ENCODE results near the gene ANKRD11.
"Not testable (repeated sequence)": the region's sequence is repeated elsewhere in the genome, so short reads cannot be mapped to it uniquely, and the experiment has no call there.

ANKRD11 gene

DNA sequence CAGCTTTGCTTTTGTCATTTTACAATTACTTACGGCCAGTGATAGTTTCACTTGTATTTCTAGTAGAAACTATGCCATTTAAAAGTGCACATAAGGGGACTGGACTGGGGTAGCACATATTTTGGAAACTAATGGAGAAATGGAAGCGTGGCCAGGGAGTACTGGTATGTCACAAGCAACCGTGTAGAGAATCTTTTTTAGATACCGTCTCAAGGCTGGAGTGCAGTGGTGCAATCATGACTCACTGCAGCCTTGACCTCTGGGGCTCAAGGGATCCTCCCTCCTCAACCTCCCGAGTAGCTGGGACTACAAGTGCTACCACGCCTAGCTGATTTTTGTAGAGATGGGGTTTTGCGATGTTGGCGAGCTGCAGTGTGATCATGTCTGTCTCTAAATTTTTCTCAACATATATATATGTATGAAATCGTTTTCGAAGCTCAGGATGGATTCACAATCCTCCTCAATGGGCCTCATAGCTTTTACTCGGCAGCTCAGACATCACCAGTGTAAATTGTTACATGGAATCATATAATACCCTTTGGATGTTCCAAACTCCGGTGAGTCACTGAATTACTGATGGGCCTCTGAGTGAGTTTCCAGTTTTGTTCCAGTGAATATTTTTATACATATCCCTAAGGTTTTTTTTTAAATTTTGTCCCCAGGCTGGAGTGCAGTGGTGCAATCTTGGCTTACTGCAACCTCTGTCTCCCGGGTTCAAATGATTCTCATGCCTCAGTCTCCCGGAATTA is 221.2 kb downstream of the ANKRD11 start:
- no peak for DNase-seq (ENCODE audit: low read depth in 2 of 2)

- DNase-seq (ENCODE audit: low read depth in 2 of 2) = no peak
Observed at GRCh38 chr16:89268585-89268984, 221.8 kb downstream of the ANKRD11 start.

- not testable (repeated sequence) for DNase-seq (ENCODE audit: low read depth in 2 of 2)
Observed at GRCh38 chr16:89267746-89268145, 222.6 kb downstream of the ANKRD11 start.

- DNase-seq (ENCODE audit: low read depth in 2 of 2) = no peak
Observed at GRCh38 chr16:89266521-89267134, 223.7 kb downstream of the ANKRD11 start.

DNA sequence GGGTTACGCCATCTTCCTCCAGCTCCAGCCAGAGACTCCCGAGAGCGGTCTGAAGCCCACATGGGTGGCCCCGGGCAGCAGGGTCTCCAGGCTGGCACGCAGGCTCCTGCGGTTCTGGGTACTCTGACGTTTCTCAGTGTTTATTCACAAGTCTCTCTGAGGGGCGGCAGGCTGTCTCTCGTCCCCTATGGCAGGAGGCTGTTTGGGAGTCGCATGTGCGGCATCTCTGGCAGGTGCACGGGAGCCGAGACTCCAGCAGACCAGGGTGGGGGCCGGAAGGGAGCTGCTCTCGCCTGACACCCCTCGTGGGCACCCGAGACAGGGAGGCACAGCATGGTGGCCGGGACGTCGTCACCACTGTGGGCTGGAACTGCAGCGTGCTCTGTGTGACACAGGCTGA is 224.7 kb downstream of the ANKRD11 start:
- no peak for DNase-seq (ENCODE audit: low read depth in 2 of 2)

DNA sequence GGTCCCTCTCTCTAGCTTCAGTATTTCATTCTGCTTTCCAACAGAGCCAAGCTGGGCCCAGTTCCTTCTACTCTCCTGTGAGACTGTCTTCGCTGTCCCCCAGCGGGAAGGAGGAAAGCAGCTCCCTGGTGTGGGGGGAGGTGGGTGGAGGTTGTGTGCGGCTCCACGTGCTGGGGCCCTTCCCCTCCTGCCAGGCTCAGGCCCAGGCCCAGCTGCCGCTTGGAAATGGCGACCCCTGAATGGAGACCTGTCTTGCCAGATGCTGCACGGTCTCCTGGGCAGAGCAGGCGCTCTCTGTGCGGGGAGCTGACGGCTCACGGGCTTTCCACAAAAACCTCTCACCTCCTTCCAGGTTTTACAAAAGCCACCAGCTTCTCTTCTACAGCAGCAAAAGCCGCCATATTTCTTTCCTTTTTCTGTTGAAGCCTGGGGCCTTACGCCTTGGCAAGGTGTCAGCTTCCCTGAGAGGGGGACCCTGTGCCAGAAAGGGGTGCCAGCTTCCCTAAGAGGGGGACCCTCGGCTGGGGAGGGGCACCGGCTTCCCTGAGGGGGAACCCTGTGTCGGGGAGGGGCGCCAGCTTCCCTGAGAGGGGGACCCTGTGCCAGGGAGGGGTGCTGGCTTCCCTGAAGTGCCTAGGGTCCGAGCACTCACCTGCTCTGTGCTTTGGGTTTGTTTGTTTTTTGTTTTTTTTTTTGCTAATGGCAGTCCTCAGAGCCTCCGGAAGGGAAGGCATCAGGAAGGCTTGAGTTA is 225.4 kb downstream of the ANKRD11 start:
- no peak for DNase-seq (ENCODE audit: low read depth in 2 of 2)

GRCh38 chr16:89261691-89262563 is 228.4 kb downstream of the ANKRD11 start:
- DNase-seq (ENCODE audit: low read depth in 2 of 2) = no peak

DNA sequence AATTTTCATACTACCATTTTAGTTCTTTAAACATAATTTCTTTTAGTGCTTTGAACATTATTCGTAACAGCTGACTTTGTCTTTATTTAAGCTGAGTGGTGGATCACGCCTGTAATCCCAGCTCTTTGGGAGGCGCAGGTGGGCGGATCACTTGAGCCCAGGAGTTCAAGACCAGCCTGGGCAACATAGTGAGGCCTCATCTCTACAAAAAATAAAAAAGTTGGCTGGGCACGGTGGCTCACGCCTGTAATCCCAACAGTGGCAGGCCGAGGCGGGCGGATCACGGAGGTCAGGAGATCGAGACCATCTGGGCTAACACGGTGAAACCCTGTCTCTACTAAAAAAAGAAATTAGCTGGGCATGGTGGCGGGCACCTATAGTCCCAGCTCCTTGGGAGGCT is 230.5 kb downstream of the ANKRD11 start:
- DNase-seq (ENCODE audit: low read depth in 2 of 2) = not testable (repeated sequence)

- DNase-seq (ENCODE audit: low read depth in 2 of 2) = no peak
Observed at GRCh38 chr16:89257757-89258465, 232.4 kb downstream of the ANKRD11 start.

- no peak for DNase-seq (ENCODE audit: low read depth in 2 of 2)
Observed at GRCh38 chr16:89257281-89257731, 233.1 kb downstream of the ANKRD11 start.

- DNase-seq (ENCODE audit: low read depth in 2 of 2) = peak; percentile 76 to 78
Observed at GRCh38 chr16:89256651-89257254, 233.6 kb downstream of the ANKRD11 start.

DNA sequence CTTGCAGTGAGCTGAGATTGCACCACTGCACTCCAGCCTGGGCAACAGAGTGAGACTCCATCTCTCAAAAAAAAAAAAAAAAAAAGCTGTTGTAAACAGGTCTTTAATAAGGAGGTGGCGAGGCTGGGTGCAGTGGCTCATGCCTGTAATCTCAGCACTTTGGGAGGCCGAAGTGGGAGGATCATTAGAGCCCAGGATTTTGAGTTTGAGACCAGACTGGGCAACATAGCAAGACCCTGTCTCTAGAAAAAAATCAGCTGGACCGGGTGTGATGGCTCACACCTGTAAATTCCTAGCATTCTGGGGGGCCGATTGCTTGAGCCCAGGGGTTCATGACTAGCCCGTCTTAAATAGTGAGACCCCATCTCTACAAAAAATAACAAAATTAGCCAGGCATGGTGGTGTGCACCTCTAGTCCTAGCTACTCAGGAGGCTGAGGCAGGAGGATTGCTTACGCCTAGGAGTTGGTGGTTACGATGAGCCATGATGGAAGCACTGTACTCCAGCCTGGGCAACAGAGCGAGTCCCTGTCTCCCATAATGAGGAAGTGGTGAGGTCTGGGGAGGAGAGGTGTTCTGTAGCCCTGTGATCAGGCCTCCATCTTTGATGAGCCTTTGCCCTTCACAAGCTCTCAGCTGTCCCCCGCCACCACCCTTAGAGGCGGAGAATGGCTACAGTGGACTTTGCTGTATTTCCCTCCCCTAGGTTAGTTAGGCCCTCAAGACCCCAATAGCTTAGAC is 236.6 kb downstream of the ANKRD11 start:
- no peak for DNase-seq (ENCODE audit: low read depth in 2 of 2)

DNA sequence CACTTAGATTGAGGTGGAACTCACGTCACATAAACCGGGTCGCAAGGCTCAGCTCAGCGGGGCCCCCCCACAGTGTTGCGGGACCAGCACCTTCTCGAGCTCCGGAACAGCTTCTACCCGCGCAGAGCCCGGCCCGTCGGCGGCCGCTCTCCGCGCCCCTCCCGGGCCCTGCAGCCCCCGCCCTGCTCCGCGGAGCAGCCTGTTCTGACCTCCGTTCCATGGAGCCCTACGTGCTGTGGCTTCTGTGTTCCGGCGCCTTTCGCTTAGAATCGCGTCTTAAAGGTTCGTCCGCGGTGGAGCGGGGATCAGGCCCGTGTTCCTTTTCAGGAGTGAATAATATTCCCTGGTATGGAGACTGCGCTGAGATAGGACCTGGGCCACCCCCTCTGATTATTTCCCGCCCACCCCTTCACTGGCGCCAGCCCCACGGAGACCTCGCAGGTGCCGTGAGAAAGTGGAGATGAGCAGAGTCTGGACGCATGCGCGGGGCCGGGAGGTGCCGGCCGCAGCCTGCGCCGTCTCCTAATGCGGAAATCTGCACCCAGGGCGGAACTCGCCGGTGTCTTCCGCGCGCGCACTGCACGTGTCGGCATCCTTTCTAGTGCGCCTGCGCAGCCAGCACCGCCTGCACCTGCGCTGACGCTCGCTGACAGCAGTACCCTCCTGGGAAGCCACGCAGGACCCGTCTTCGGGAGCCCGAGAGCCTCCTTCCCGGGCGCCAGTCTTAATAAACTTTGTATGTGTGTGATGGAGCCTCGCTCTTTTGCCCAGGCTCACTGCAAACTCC is 242.0 kb downstream of the ANKRD11 start:
- DNase-seq (ENCODE audit: low read depth in 2 of 2) = no peak

DNA sequence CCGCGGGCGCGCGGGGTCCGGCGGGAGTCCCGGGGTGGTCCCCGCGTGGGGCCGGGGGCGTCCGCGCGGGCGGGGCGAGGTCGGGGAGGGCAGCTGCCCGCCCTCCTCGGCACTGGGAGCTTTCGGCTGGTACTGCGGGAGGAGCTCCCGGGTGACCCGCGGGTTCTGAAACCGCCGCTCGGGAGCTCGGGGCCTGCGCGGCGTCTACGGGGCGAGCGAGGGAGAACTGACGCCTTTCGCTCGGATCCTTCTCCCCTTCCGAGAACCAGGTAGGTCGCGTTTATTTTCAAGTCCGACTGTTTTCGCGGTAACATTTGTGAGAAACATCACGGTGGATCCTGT is 242.7 kb downstream of the ANKRD11 start:
- not testable (repeated sequence) for DNase-seq (ENCODE audit: low read depth in 2 of 2)

GRCh38 chr16:89246903-89247733 is 243.2 kb downstream of the ANKRD11 start:
- DNase-seq (ENCODE audit: low read depth in 2 of 2) = peak; percentile 85 to 87

DNA sequence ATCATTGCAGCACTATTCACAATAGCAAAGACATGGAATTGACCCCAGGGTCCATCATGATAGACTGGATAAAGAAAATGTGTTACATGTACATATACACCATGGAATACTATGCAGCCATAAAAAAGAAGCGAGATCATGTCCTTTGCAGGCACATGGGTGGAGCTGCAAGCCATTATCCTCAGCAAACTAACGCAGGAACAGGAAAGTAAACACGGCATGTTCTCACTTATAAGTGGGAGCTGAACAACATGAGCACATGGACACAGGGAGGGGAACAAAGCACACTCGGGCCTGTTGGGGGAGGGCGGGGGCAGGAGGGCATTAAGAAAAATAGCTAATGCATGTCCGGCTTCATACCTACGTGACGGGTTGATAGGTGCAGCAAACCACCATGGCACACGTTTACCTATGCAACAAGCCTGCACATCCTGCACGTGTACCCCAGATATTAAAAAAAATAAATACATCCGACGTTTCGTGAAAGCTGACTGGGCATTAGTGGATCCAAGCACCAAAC is 243.9 kb downstream of the ANKRD11 start:
- DNase-seq (ENCODE audit: low read depth in 2 of 2) = no peak

GRCh38 chr16:89244754-89245153 is 245.6 kb downstream of the ANKRD11 start:
- DNase-seq (ENCODE audit: low read depth in 2 of 2) = no peak

GRCh38 chr16:89244264-89244663 is 246.1 kb downstream of the ANKRD11 start:
- DNase-seq (ENCODE audit: low read depth in 2 of 2) = not testable (repeated sequence)

Measured in stimulated activated CD8-positive, alpha-beta memory T cell treated with anti-CD3 and anti-CD28 coated beads, Interleukin-15, amount 100 ng/mL, for 48 hours (primary cell).